ENCODE results near the gene DAPK2. TPM values are rescaled to one million over a fixed set of nuclear protein-coding genes. Genes with fewer than 3 reads are reported as not detected.
"Not testable (repeated sequence)": the region's sequence is repeated elsewhere in the genome, so short reads cannot be mapped to it uniquely, and the experiment has no call there.

The DAPK2 gene
- total RNA-seq, 2 donors from 2014 or later, result 6.1 to 10.6 TPM

DNA sequence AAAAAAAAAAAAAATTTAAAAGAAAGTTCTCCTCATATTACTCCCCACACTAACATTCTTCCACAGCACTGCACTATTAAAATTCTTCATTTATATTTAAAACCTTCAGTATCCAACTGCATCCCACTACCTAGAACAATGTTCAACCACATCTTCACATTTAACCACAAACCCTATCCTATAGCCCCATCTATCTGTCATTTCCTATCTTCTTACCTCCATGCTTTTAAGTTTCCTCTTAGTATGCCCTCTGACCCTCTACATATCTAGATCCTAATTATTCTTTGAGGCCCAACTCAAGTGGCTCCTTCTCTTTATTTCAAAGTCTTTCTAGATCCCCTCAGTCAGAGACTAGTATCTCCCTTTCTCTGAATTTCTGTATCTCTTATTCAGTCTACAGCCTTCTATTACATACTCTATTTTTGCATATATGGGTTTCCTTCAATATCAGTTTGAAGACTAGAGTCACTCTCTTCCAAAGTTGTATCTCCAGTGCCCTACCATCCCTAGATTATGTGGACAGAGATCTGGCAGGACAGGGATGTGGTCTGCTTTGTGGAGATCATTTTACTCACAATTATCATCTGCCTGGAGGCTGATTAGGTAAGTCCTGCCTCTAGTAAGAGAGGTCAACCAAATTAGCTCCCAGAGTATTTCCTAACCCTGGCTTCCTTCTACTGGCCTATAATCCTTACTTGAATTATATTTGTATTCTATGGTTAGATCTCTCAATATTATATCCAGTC is 46.0 kb upstream of the DAPK2 start:
- ATAC-seq (ENCODE audit: insufficient number of reproducible peaks, low FRiP score, low read depth), result no peak
- Histone ChIP-seq H3K9me3 (no peaks in the 10 kb centered on the region), H3K4me3 (peak overlapping the region; percentile 83), H3K27ac (no peak overlapping the region), H3K27me3 (replicated peaks; ENCODE audit: insufficient read depth) (no peaks in the 10 kb centered on the region), H3K4me1 (ENCODE audit: control insufficient read depth in 1 of 2, low read depth in 2 of 2) (peaks cover 24 to 41% of the 10 kb centered on the region in 2 donors), H3K36me3 (peaks cover 11% of the 10 kb centered on the region)
- TF ChIP-seq, protein P1, sequence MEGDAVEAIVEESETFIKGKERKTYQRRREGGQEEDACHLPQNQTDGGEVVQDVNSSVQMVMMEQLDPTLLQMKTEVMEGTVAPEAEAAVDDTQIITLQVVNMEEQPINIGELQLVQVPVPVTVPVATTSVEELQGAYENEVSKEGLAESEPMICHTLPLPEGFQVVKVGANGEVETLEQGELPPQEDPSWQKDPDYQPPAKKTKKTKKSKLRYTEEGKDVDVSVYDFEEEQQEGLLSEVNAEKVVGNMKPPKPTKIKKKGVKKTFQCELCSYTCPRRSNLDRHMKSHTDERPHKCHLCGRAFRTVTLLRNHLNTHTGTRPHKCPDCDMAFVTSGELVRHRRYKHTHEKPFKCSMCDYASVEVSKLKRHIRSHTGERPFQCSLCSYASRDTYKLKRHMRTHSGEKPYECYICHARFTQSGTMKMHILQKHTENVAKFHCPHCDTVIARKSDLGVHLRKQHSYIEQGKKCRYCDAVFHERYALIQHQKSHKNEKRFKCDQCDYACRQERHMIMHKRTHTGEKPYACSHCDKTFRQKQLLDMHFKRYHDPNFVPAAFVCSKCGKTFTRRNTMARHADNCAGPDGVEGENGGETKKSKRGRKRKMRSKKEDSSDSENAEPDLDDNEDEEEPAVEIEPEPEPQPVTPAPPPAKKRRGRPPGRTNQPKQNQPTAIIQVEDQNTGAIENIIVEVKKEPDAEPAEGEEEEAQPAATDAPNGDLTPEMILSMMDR (IDR thresholded peaks at IDR 0.05), result no peak
- DNase-seq (ENCODE audit: low spot score), result no peak

DNA sequence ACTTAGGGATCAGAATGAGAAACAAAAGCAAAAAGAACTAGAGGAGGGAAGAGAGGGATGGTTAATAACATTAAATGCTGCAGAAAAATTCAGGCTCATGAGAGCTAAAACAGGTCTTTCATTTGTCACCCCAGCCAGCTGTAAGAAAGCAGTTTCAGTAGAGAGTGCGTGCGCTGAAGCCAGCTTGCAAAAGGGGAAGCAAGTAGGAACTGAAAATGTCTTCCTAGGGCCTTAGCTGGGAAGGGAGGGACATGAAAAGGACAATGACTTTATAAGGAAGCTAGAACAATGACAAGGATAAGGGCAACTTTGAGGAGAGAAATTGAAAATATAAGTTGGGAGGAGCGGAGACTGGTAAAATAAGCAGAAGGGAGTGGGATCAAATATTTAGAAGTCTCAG is 44.2 kb upstream of the DAPK2 start:
- no peak overlapping the region for H3K4me3 ChIP-seq
- peak overlapping the region in 1 of 2 donors; percentile 32 for H3K27ac ChIP-seq
- H3K4me1 ChIP-seq (ENCODE audit: control insufficient read depth in 1 of 2, low read depth in 2 of 2), result peaks cover 18 to 31% of the 10 kb centered on the region in 2 donors
- TF ChIP-seq, protein P1 (IDR thresholded peaks at IDR 0.05), result no peak
- ATAC-seq (ENCODE audit: insufficient number of reproducible peaks, low FRiP score, low read depth) (no peak), DNase-seq (ENCODE audit: low spot score) (no peak)
- H3K36me3 ChIP-seq, result peaks cover 11% of the 10 kb centered on the region
- H3K9me3 ChIP-seq, result no peaks in the 10 kb centered on the region
- H3K27me3 ChIP-seq (replicated peaks; ENCODE audit: insufficient read depth), result no peaks in the 10 kb centered on the region

DNA sequence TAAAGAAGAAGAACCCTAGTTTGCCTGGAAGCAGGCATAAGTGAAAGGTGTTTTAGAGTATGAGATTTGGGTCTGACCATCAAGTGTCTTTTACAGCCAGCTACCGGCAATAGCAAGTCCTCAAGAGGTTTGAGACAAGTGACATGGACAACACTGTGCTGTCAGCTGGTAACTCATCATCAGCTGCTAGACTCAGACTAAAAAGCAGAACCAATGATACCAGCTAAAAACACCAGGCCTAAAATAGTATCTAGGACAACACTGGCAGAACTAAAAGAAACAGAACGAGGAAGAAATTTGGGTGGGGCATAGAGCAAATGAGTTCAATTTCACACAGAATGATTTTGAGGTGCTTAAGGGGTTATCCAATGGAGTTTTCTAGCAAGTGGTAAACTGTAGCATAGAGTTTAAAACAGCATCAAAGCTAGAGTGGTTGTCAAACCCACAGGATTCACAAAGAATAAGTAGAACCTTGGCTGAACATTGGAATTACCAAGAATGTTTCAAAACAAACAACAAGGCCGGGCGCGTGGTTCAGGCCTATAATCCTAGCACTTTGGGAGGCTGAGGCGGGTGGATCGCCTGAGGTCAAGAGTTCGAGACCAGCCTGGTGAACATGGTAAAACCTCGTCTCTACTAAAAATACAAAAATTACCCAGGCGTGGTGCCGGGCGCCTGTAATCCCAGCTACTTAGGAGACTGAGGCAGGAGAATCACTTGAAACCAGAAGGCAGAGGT is 43.4 kb upstream of the DAPK2 start:
- H3K27me3 ChIP-seq (replicated peaks; ENCODE audit: insufficient read depth), result no peaks in the 10 kb centered on the region
- peaks cover 11% of the 10 kb centered on the region for H3K36me3 ChIP-seq
- DNase-seq (ENCODE audit: low spot score), result no peak
- H3K27ac ChIP-seq, result peak overlapping the region in 1 of 2 donors; percentile 32
- no peaks in the 10 kb centered on the region for H3K9me3 ChIP-seq
- H3K4me3 ChIP-seq, result no peak overlapping the region
- no peak for ATAC-seq (ENCODE audit: insufficient number of reproducible peaks, low FRiP score, low read depth)
- TF ChIP-seq, protein P1 (IDR thresholded peaks at IDR 0.05), result no peak
- H3K4me1 ChIP-seq (ENCODE audit: control insufficient read depth in 1 of 2, low read depth in 2 of 2), result peaks cover 11 to 23% of the 10 kb centered on the region in 2 donors

DNA sequence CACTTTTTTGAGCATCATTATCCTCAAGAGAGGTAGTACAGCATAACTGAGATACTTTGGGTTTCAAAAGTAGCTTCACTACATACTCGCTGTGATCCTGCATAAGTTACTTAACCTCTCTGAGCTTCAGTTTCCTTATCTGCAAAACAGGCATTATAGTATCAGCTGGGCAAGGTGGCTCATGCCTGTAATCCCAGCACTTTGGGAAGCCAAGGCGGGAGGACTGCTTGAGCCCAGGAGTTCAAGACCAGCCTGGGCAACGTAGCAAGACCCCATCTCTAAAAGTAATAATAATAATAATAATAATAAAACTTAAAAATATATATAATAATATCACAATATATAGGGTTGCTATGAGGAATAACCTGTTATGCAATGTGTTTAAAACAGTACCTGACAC is 36.5 kb upstream of the DAPK2 start:
- Histone ChIP-seq H3K9me3 (no peaks in the 10 kb centered on the region), H3K36me3 (peaks cover 2% of the 10 kb centered on the region), H3K27ac (no peak overlapping the region), H3K27me3 (replicated peaks; ENCODE audit: insufficient read depth) (no peaks in the 10 kb centered on the region), H3K4me3 (no peak overlapping the region), H3K4me1 (ENCODE audit: control insufficient read depth in 1 of 2, low read depth in 2 of 2) (no peaks in the 10 kb centered on the region)
- DNase-seq (ENCODE audit: low spot score) (no peak), ATAC-seq (ENCODE audit: insufficient number of reproducible peaks, low FRiP score, low read depth) (no peak)
- TF ChIP-seq, protein P1 (IDR thresholded peaks at IDR 0.05), result no peak

DNA sequence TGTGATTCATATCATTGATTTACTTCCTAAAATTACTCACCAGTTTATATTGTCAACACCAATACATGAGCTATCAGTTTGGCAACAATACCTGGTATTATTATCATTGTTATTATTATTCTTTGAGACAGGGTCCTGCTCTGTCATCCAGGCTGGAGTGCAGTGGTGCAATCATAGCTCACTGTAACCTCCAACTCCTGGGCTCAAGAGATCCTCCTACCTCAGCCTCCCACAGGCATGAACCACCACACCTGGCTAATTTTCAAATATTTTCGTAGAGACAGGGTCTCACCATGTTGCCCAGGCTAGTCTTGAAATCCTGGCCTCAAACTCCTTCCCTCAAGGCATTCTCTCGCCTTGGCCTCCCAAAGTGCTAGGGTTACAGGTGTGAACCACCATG is 27.2 kb upstream of the DAPK2 start:
- not testable (repeated sequence) for H3K36me3 ChIP-seq; H3K9me3 ChIP-seq; ATAC-seq (ENCODE audit: insufficient number of reproducible peaks, low FRiP score, low read depth); H3K4me3 ChIP-seq; DNase-seq (ENCODE audit: low spot score); H3K27ac ChIP-seq; H3K27me3 ChIP-seq (replicated peaks; ENCODE audit: insufficient read depth)
- peaks cover 5 to 11% of the 10 kb centered on the region in 2 donors for H3K4me1 ChIP-seq (ENCODE audit: control insufficient read depth in 1 of 2, low read depth in 2 of 2)

All from thoracic aorta (tissue), 2 donors.